K562 (cell line): ENCODE results near the gene AFF2. TPM values are rescaled to one million over a fixed set of nuclear protein-coding genes. Genes with fewer than 3 reads are reported as not detected.

Source experiments
- ATAC-seq: fragments of 200-7000 bp; cut with Tn5 transposase; 3 replicates; pipeline ENCODE4 v1.9.1; 2020; ENCODE audit warnings: moderate library complexity
- BruUV-seq: library from RNA; stranded (reverse); fragments of 400-500 nt; replicated peaks from 2 replicates; lab custom pipeline; 2021; lab: Mats Ljungman, UMichigan
- CTCF ChIA-PET: fragments of 300-600 bp; formaldehyde crosslinking; extraction: SDS; loops from one replicate; lab custom pipeline; 2021; ENCODE audit warnings: low intra/inter-chr PET ratio; lab: Yijun Ruan, JAX
- POLR2A ChIA-PET: fragments of 300-600, 350-650 bp; sonication (Branson Sonifier 250); formaldehyde crosslinking; extraction: SDS; loops from one replicate; lab custom pipeline; 2021; ENCODE audit warnings: antibody characterized with exemption, inconsistent platforms; lab: Yijun Ruan, JAX
- DNase-seq, 4 experiments: peaks; one replicate each; pipeline versions ENCODE4 v3.0.0 to v3.0.0-alpha.2; 2011 to 2018; ENCODE audit warnings: low spot score in 3 of 4, mixed read lengths in 3 of 4; ENCODE audit errors: extremely low read depth in 1 of 4
- FAIRE-seq: peaks from 2 replicates; lab custom pipeline; 2011; peaks lifted over from hg19 to GRCh38; lab: Jason Lieb, UNC
- H2AFZ ChIP-seq: 2 replicates; pipeline ENCODE4 v1.6.0; 2011; ENCODE audit warnings: low read depth, low read length, control low read depth, inconsistent platforms
- H3K27ac ChIP-seq: fragments of 200-600 bp; 3 replicates; pipeline ENCODE4 v1.8.0; 2011; ENCODE audit warnings: low read depth, mild to moderate bottlenecking, control low read depth, inconsistent platforms, low read length, moderate library complexity, mixed read lengths; ENCODE audit errors: extremely low read depth
- H3K27me3 ChIP-seq, 2 experiments: fragments of 300-600 bp in 1 of 2; 2 replicates in 1 of 2; 3 replicates in 1 of 2; pipeline versions ENCODE4 v1.6.0 to v1.8.0; 2011; ENCODE audit warnings: inconsistent platforms in 2 of 2, low read length in 2 of 2, mild to moderate bottlenecking in 1 of 2, mixed read lengths in 1 of 2, moderate library complexity in 1 of 2; ENCODE audit not compliant: control insufficient read depth in 2 of 2, insufficient read depth in 2 of 2
- H3K36me3 ChIP-seq: fragments of 300-600 bp; 3 replicates; pipeline ENCODE4 v1.8.0; 2011; ENCODE audit warnings: mild to moderate bottlenecking, low read length, inconsistent platforms; ENCODE audit not compliant: control insufficient read depth, insufficient read depth
- H3K4me1 ChIP-seq, 2 experiments: fragments of 200-600 bp in 1 of 2; replicated peaks in 1 of 2; 2 replicates in 1 of 2; 3 replicates in 1 of 2; pipeline versions ENCODE4 v1.5.1 to v1.8.0; 2011; ENCODE audit warnings: inconsistent platforms in 2 of 2, low read length in 2 of 2, mild to moderate bottlenecking in 1 of 2, mixed read lengths in 1 of 2, moderate library complexity in 1 of 2; ENCODE audit not compliant: control insufficient read depth in 2 of 2, insufficient read depth in 2 of 2
- H3K4me2 ChIP-seq: 2 replicates; pipeline ENCODE4 v1.6.1; 2011; ENCODE audit warnings: low read length, control low read depth, inconsistent platforms, mixed read lengths; ENCODE audit not compliant: insufficient read depth
- H3K4me3 ChIP-seq: fragments of 200-600 bp; sonication (generic), shearing (Covaris generic); 2 replicates; pipeline ENCODE4 v1.5.1; 2016; ENCODE audit warnings: control low read depth, inconsistent platforms
- H3K79me2 ChIP-seq: fragments of 200-600 bp; 3 replicates; pipeline ENCODE4 v1.8.0; 2011; ENCODE audit warnings: low read length, inconsistent platforms; ENCODE audit not compliant: control insufficient read depth, insufficient read depth
- H3K9ac ChIP-seq, 2 experiments: 2 replicates each; pipeline versions ENCODE4 v1.6.0 to v1.6.1; 2011; ENCODE audit warnings: low read depth in 2 of 2, low read length in 2 of 2, control low read depth in 1 of 2, inconsistent platforms in 1 of 2, mild to moderate bottlenecking in 1 of 2, mixed read lengths in 1 of 2; ENCODE audit not compliant: insufficient read depth in 1 of 2
- H3K9me1 ChIP-seq: one replicate; pipeline ENCODE4 v1.6.0; 2011; ENCODE audit warnings: inconsistent platforms, mild to moderate bottlenecking, low read length, moderate library complexity; ENCODE audit not compliant: control insufficient read depth, insufficient read depth
- H3K9me3 ChIP-seq: replicated peaks from 2 replicates; pipeline ENCODE4 v1.5.1; 2011; ENCODE audit warnings: low read depth, low read length, inconsistent platforms; ENCODE audit not compliant: control insufficient read depth, insufficient read depth
- H4K20me1 ChIP-seq: replicated peaks from 2 replicates; pipeline ENCODE4 v1.6.1; 2011; ENCODE audit warnings: low read length, inconsistent platforms, mixed read lengths; ENCODE audit not compliant: control insufficient read depth, insufficient read depth
- CAMTA2 ChIP-seq: fragments of 250-450 bp; sonication (Bioruptor Pico); conservative IDR thresholded peaks from 2 replicates; pipeline ENCODE4 v1.5.1; 2022
- CREM ChIP-seq: IDR thresholded peaks from 2 replicates; pipeline ENCODE4 v1.6.1; 2014; ENCODE audit warnings: antibody characterized with exemption, low read depth
- DMBX1 ChIP-seq: fragments of 250-450 bp; sonication (Bioruptor Pico); IDR thresholded peaks from 2 replicates; pipeline ENCODE4 v1.8.0; 2022; ENCODE audit warnings: inconsistent platforms, mild to moderate bottlenecking, moderate library complexity, borderline replicate concordance
- ETV6 ChIP-seq, 3 experiments: fragments of 150-350 bp in 1 of 3; sonication (generic) in 1 of 3; formaldehyde crosslinking in 1 of 3; IDR thresholded peaks; 2 replicates each; pipeline versions ENCODE4 v1.6.1 to v1.8.0; 2014 to 2022; ENCODE audit warnings: borderline replicate concordance in 2 of 3, low read depth in 2 of 3, antibody characterized with exemption in 1 of 3, low read length in 1 of 3, mild to moderate bottlenecking in 1 of 3, missing genetic modification reagents in 1 of 3
- FOXJ3 ChIP-seq: sonication (generic); formaldehyde crosslinking; IDR thresholded peaks from 2 replicates; pipeline ENCODE4 v1.4.0; 2020; ENCODE audit warnings: mild to moderate bottlenecking, missing genetic modification reagents
- MTA2 ChIP-seq: fragments of 450-650 bp; IDR thresholded peaks from 2 replicates; pipeline ENCODE4 v1.6.1; 2016; ENCODE audit warnings: low read depth
- SMAD2 ChIP-seq: fragments of 150-350 bp; IDR thresholded peaks from 2 replicates; pipeline ENCODE4 v1.6.1; 2014; ENCODE audit warnings: low read depth, mild to moderate bottlenecking, low read length
- SRSF1 ChIP-seq: fragments of 200-400 bp; formaldehyde crosslinking; IDR thresholded peaks from 2 replicates; pipeline ENCODE4 v1.6.1; 2017; ENCODE audit warnings: mild to moderate bottlenecking, low read depth, low read length, moderate library complexity
- TCF3 ChIP-seq: sonication (generic); formaldehyde crosslinking; IDR thresholded peaks from 2 replicates; pipeline ENCODE4 v1.4.0; 2020; ENCODE audit warnings: mild to moderate bottlenecking, missing genetic modification reagents
- ZFX ChIP-seq: sonication (generic); formaldehyde crosslinking; IDR thresholded peaks from 2 replicates; pipeline ENCODE4 v1.8.0; 2022; ENCODE audit warnings: mild to moderate bottlenecking, missing genetic modification reagents, moderate library complexity
- ZNF282 ChIP-seq: sonication (generic); formaldehyde crosslinking; IDR thresholded peaks from 2 replicates; pipeline ENCODE4 v1.8.1; 2023; ENCODE audit warnings: missing genetic modification reagents
- ZSCAN32 ChIP-seq: fragments of 450-650 bp; formaldehyde crosslinking; IDR thresholded peaks from 2 replicates; pipeline ENCODE4 v1.4.0; 2020; ENCODE audit warnings: mild to moderate bottlenecking, moderate library complexity
- in situ Hi-C: fragments of 300-500 bp; cut with MboI; formaldehyde crosslinking; loops from 4 replicates; pipeline ENCODE4 v1.15.0; 2018; ENCODE audit warnings: inconsistent platforms, mixed read lengths
- intact Hi-C: fragments of 100-400 bp; cut with micrococcal nuclease; formaldehyde crosslinking; loops from 2 replicates; pipeline ENCODE4 v1.14.2; 2022
- polyA plus RNA-seq, 8 experiments: library from polyadenylated mRNA; depleted of rRNA in 4 of 8; stranded (reverse) in 5 of 8; unstranded in 3 of 8; fragments of >200 nt; fragmentation: Nextera tagmentation in 2 of 8; fragmentation: Illumina TruSeq in 1 of 8; extraction: Ambion mirVana in 2 of 8; extraction: Trizol in 1 of 8; gene quantifications; 2 replicates each; pipeline versions ENCODE4 v1.2.1 to v1.2.3, GENCODE V29; 2011 to 2014; ENCODE audit warnings: inconsistent platforms in 1 of 8, missing spikeins in 1 of 8
- total RNA-seq, 7 experiments: library from RNA; depleted of rRNA in 6 of 7; stranded (reverse); fragments of >200 nt in 6 of 7; fragmentation: Illumina TruSeq in 2 of 7; extraction: Trizol in 2 of 7; gene quantifications; 2 replicates each; pipeline versions ENCODE4 v1.2.1 to v1.2.3, GENCODE V29; 2011 to 2021; ENCODE audit warnings: low replicate concordance in 1 of 7
- TF ChIP-seq, protein P1 (sequence below): fragments of 450-650 bp; conservative IDR thresholded peaks from 2 replicates; pipeline ENCODE4 v1.6.1; 2016; ENCODE audit warnings: missing genetic modification characterization, low read depth, mild to moderate bottlenecking, missing compliant biosample characterization, moderate library complexity

AFF2 gene
- total and polyA plus RNA-seq, 9 of the 15 experiments (the other 6 are each of a cell fraction or from before 2014, with no cell fraction given), result 0.01 to 0.20 (median 0.07) TPM

DNA sequence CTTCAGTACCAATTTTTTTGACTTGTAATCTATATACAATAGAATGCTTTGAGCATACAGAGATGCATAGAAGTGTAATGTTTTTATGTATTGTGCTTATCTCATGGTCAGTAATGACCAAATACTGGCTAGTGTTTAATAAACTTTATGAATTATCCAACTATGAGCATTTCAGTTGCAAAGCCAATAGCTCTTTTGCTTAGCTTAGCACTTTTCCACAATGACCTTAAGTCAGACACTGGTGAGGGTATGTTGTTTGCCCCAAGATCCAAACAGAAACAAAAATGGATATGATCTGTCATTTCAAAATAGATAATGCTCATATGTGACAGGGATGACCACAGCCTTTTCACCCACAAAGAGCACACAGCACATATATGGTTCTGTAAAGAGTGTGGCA is 393.0 kb downstream of the AFF2 start:
- no peaks in the 10 kb centered on the region for H4K20me1 ChIP-seq
- no peaks in the 10 kb centered on the region for H3K9me3 ChIP-seq
- in situ Hi-C loops (no loop called here), intact Hi-C loops (no loop called here)
- no peak overlapping the region for H2AFZ ChIP-seq
- no peaks in the 10 kb centered on the region for H3K79me2 ChIP-seq
- H3K4me1 ChIP-seq, result no peaks in the 10 kb centered on the region
- TF ChIP-seq ZNF282 (CRISPR knock-in tag) (no peak), FOXJ3 (no peak), CAMTA2 (CRISPR knock-in tag) (no peak), ZSCAN32 (CRISPR knock-in tag) (no peak), TCF3 (CRISPR knock-in tag) (no peak), DMBX1 (CRISPR knock-in tag) (no peak), SRSF1 (no peak), SMAD2 (no peak), ETV6 (IDR thresholded peaks at IDR 0.05; ENCODE audit: borderline replicate concordance in 1 of 2, low read depth in 2 of 2, low read length in 1 of 2) (no peak), ETV6 (CRISPR knock-in tag; IDR thresholded peaks at IDR 0.05; ENCODE audit: borderline replicate concordance) (no peak), CREM (no peak), MTA2 (no peak), ZFX (CRISPR knock-in tag) (no peak)
- TF ChIP-seq, protein P1, sequence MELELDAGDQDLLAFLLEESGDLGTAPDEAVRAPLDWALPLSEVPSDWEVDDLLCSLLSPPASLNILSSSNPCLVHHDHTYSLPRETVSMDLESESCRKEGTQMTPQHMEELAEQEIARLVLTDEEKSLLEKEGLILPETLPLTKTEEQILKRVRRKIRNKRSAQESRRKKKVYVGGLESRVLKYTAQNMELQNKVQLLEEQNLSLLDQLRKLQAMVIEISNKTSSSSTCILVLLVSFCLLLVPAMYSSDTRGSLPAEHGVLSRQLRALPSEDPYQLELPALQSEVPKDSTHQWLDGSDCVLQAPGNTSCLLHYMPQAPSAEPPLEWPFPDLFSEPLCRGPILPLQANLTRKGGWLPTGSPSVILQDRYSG, result no peak
- FAIRE-seq (no peak), ATAC-seq (no peak), DNase-seq (no peak)
- H3K9ac ChIP-seq, result no peak overlapping the region
- ChIA-PET CTCF (no interaction called here), POLR2A (no interaction called here)
- no peaks in the 10 kb centered on the region for H3K9me1 ChIP-seq
- H3K27ac ChIP-seq, result no peak overlapping the region
- no peaks in the 10 kb centered on the region for H3K27me3 ChIP-seq
- H3K36me3 ChIP-seq, result no peaks in the 10 kb centered on the region
- no peak overlapping the region for H3K4me3 ChIP-seq
- H3K4me2 ChIP-seq, result no peak overlapping the region
- no TSS peak for BruUV-seq
